Measurements from ENCODE around the gene KRT82. TPM values are rescaled to one million over a fixed set of nuclear protein-coding genes. Genes with fewer than 3 reads are reported as not detected.
"Not testable (repeated sequence)": the region's sequence is repeated elsewhere in the genome, so short reads cannot be mapped to it uniquely, and the experiment has no call there.

KRT82 gene
- total RNA-seq, 2 donors from 2014 or later: not detected

GRCh38 chr12:52350021-52350620, 56.0 kb downstream of the KRT82 start:
- H3K9ac ChIP-seq (ENCODE audit: low read depth in 2 of 2, low read length in 2 of 2): no peak overlapping the region
- no peak for DNase-seq
- H3K9me3 ChIP-seq: no peaks in the 10 kb centered on the region
- H3K36me3 ChIP-seq: no peaks in the 10 kb centered on the region
- no peaks in the 10 kb centered on the region for H3K4me1 ChIP-seq
- no peak overlapping the region for H3K4me3 ChIP-seq
- no peaks in the 10 kb centered on the region for H3K27me3 ChIP-seq
- H3K27ac ChIP-seq: no peak overlapping the region
- no peak for TF ChIP-seq CTCF (IDR thresholded peaks at IDR 0.05)
- intact Hi-C loops (cut with DNase I): no loop called here

- intact Hi-C loops (cut with DNase I): no loop called here
- DNase-seq: no peak
- Histone ChIP-seq H3K4me1 (no peaks in the 10 kb centered on the region), H3K27me3 (no peaks in the 10 kb centered on the region), H3K27ac (no peak overlapping the region), H3K9ac (ENCODE audit: low read depth in 2 of 2, low read length in 2 of 2) (no peak overlapping the region), H3K4me3 (no peak overlapping the region), H3K36me3 (no peaks in the 10 kb centered on the region), H3K9me3 (no peaks in the 10 kb centered on the region)
- no peak for TF ChIP-seq CTCF (IDR thresholded peaks at IDR 0.05)
These were observed 56.9 kb downstream of the KRT82 start for GRCh38 chr12:52349196-52349595.

- Histone ChIP-seq H3K27ac (no peak overlapping the region), H3K9me3 (no peaks in the 10 kb centered on the region), H3K4me3 (no peak overlapping the region), H3K36me3 (no peaks in the 10 kb centered on the region), H3K4me1 (no peaks in the 10 kb centered on the region), H3K9ac (ENCODE audit: low read depth in 2 of 2, low read length in 2 of 2) (no peak overlapping the region), H3K27me3 (no peaks in the 10 kb centered on the region)
- intact Hi-C loops (cut with DNase I): no loop called here
- DNase-seq: no peak
- TF ChIP-seq CTCF (IDR thresholded peaks at IDR 0.05): no peak
These were observed 58.3 kb downstream of the KRT82 start for GRCh38 chr12:52347551-52348510.

- TF ChIP-seq CTCF (IDR thresholded peaks at IDR 0.05): no peak
- intact Hi-C loops (cut with DNase I): no loop called here
- H3K9ac ChIP-seq (ENCODE audit: low read depth in 2 of 2, low read length in 2 of 2): no peak overlapping the region
- H3K27ac ChIP-seq: no peak overlapping the region
- no peaks in the 10 kb centered on the region for H3K27me3 ChIP-seq
- no peaks in the 10 kb centered on the region for H3K9me3 ChIP-seq
- no peaks in the 10 kb centered on the region for H3K36me3 ChIP-seq
- H3K4me1 ChIP-seq: no peaks in the 10 kb centered on the region
- no peak overlapping the region for H3K4me3 ChIP-seq
- no peak for DNase-seq
These were observed 59.1 kb downstream of the KRT82 start for GRCh38 chr12:52347016-52347415.

- TF ChIP-seq CTCF (IDR thresholded peaks at IDR 0.05): no peak
- intact Hi-C loops (cut with DNase I): no loop called here
- no peaks in the 10 kb centered on the region for H3K36me3 ChIP-seq
- no peak for DNase-seq
- no peaks in the 10 kb centered on the region for H3K27me3 ChIP-seq
- H3K27ac ChIP-seq: no peak overlapping the region
- H3K4me1 ChIP-seq: no peaks in the 10 kb centered on the region
- no peak overlapping the region for H3K4me3 ChIP-seq
- no peak overlapping the region for H3K9ac ChIP-seq (ENCODE audit: low read depth in 2 of 2, low read length in 2 of 2)
- H3K9me3 ChIP-seq: no peaks in the 10 kb centered on the region
These were observed 59.5 kb downstream of the KRT82 start for GRCh38 chr12:52346593-52346992.

- H3K9ac ChIP-seq (ENCODE audit: low read depth in 2 of 2, low read length in 2 of 2); H3K9me3 ChIP-seq; H3K4me3 ChIP-seq; intact Hi-C loops (cut with DNase I); H3K27me3 ChIP-seq; DNase-seq; H3K27ac ChIP-seq; H3K4me1 ChIP-seq; H3K36me3 ChIP-seq: not testable (repeated sequence)
These were observed 61.1 kb downstream of the KRT82 start for GRCh38 chr12:52345041-52345440.

Measured in colonic mucosa (tissue), 4 donors.